Transverse colon (tissue), 4 donors: ENCODE results near the gene SLC27A1. TPM values are rescaled to one million over a fixed set of nuclear protein-coding genes. Genes with fewer than 3 reads are reported as not detected.

Experiments
- DNase-seq: peaks from one replicate; pipeline ENCODE4 v3.0.0-alpha.2; 2019
- H3K27ac ChIP-seq, 4 donors: fragments of 200-600 bp; sonication (generic); 2 replicates each; pipeline ENCODE4 v1.5.1; 2016 to 2018; ENCODE audit warnings: inconsistent platforms in 4 of 4
- H3K27me3 ChIP-seq: fragments of 200-600 bp; sonication (generic); 2 replicates; pipeline ENCODE4 v1.5.1; 2017; ENCODE audit warnings: inconsistent platforms
- H3K36me3 ChIP-seq, 4 donors: fragments of 200-600 bp; sonication (generic); 2 replicates each; pipeline ENCODE4 v1.5.1; 2017 to 2019; ENCODE audit warnings: inconsistent platforms in 4 of 4
- H3K4me1 ChIP-seq, 4 donors: fragments of 200-600 bp; sonication (generic); 2 replicates each; pipeline ENCODE4 v1.5.1; 2017 to 2020; ENCODE audit warnings: inconsistent platforms in 4 of 4
- H3K4me3 ChIP-seq, 4 donors: fragments of 200-600 bp; sonication (generic); 1 replicate in 1 of 4; 2 replicates in 3 of 4; pipeline versions ENCODE4 v1.5.1 to v1.6.1; 2017 to 2019; ENCODE audit warnings: inconsistent platforms in 4 of 4
- H3K9me3 ChIP-seq, 2 donors: fragments of 200-600 bp; sonication (generic); 2 replicates each; pipeline ENCODE4 v1.5.1; 2017 to 2019; ENCODE audit warnings: inconsistent platforms in 2 of 2
- EP300 ChIP-seq: sonication (generic); formaldehyde crosslinking; IDR thresholded peaks from one replicate; pipeline ENCODE4 v1.6.1; 2017; ENCODE audit warnings: antibody characterized with exemption, low read depth
- POLR2A ChIP-seq: fragments of 450-650 bp; IDR thresholded peaks from one replicate; pipeline ENCODE4 v1.6.1; 2016; ENCODE audit warnings: antibody characterized with exemption, mild to moderate bottlenecking, moderate library complexity
- POLR2AphosphoS5 ChIP-seq, 3 donors: sonication (generic); formaldehyde crosslinking; IDR thresholded peaks; one replicate each; pipeline ENCODE4 v1.6.1; 2016; ENCODE audit warnings: antibody characterized with exemption in 3 of 3
- WGBS, 2 donors: methylation state at CpG; one replicate each; pipeline ENCODE4 v1.1.5; 2018; ENCODE audit warnings: low coverage in 1 of 2; 5-methylcytosine and 5-hydroxymethylcytosine counted together
- in situ Hi-C, 4 donors: fragments of 200-750 bp; cut with MboI; loops; one replicate each; pipeline versions ENCODE4 v1.15.0 to v1.15.1; 2017; ENCODE audit warnings: low sequenced_read_pairs in 3 of 4, low pct_ligation_motif_present in 1 of 4, low pct_unique_long_range_greater_than_20kb in 1 of 4
- intact Hi-C: fragments of 100-400 bp; cut with DNase I; formaldehyde crosslinking; loops from one replicate; pipeline ENCODE4 v1.15.1; 2023; ENCODE audit warnings: low total_unique reads
- total RNA-seq, 4 donors: library from RNA; depleted of rRNA; stranded (reverse); fragments of >200 nt; gene quantifications; one replicate each; pipeline ENCODE4 v1.1.0, GENCODE V29; 2016
- TF ChIP-seq, protein P1 (sequence below), 5 experiments: fragments of 200-600 bp in 3 of 5; fragments of 450-650 bp in 2 of 5; sonication (generic) in 3 of 5; IDR thresholded peaks; 1 replicate in 2 of 5; 2 replicates in 3 of 5; pipeline ENCODE4 v1.5.1; 2016 to 2017; ENCODE audit warnings: antibody characterized with exemption in 5 of 5, inconsistent platforms in 3 of 5, mild to moderate bottlenecking in 2 of 5, moderate library complexity in 1 of 5

Gene SLC27A1
- total RNA-seq, 4 donors from 2014 or later = 4.0 to 11.1 (median 7.0) TPM

DNA sequence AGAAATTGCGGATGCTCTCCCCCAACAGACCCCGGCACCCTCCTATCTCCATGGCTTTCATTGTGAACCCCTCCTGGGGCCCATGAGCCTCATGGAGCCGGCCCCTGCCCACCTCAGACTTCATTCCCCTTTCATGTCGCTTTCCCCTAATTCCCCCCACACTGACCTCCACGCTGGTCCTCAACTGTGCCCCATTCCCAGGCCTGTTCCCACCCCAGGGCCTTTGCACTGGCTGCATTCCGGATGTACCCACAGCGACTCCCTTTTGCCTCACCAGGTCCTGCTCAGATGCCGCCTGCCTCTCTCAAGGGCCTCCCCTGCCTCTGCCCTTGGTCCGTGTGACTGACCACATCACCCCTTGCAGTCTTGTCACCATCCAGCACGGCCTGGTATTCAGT, 13.3 kb downstream of the SLC27A1 start:
- 89 to 100% methylated on average over 1 to 10 of the region's 10 CpGs for WGBS, 2 donors
- TF ChIP-seq EP300 (no peak), POLR2A (no peak), POLR2AphosphoS5 (IDR thresholded peaks at IDR 0.05) (no peak)
- TF ChIP-seq, protein P1, sequence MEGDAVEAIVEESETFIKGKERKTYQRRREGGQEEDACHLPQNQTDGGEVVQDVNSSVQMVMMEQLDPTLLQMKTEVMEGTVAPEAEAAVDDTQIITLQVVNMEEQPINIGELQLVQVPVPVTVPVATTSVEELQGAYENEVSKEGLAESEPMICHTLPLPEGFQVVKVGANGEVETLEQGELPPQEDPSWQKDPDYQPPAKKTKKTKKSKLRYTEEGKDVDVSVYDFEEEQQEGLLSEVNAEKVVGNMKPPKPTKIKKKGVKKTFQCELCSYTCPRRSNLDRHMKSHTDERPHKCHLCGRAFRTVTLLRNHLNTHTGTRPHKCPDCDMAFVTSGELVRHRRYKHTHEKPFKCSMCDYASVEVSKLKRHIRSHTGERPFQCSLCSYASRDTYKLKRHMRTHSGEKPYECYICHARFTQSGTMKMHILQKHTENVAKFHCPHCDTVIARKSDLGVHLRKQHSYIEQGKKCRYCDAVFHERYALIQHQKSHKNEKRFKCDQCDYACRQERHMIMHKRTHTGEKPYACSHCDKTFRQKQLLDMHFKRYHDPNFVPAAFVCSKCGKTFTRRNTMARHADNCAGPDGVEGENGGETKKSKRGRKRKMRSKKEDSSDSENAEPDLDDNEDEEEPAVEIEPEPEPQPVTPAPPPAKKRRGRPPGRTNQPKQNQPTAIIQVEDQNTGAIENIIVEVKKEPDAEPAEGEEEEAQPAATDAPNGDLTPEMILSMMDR (IDR thresholded peaks at IDR 0.05) = no peak
- intact Hi-C loops (no loop called here), in situ Hi-C loops (no loop called here)
- Histone ChIP-seq H3K36me3 (no peaks in the 10 kb centered on the region), H3K4me3 (no peak overlapping the region), H3K9me3 (no peaks in the 10 kb centered on the region), H3K27me3 (no peaks in the 10 kb centered on the region), H3K4me1 (peaks cover 0 to 12% (median 7%) of the 10 kb centered on the region in 4 donors), H3K27ac (no peak overlapping the region)
- DNase-seq = no peak

DNA sequence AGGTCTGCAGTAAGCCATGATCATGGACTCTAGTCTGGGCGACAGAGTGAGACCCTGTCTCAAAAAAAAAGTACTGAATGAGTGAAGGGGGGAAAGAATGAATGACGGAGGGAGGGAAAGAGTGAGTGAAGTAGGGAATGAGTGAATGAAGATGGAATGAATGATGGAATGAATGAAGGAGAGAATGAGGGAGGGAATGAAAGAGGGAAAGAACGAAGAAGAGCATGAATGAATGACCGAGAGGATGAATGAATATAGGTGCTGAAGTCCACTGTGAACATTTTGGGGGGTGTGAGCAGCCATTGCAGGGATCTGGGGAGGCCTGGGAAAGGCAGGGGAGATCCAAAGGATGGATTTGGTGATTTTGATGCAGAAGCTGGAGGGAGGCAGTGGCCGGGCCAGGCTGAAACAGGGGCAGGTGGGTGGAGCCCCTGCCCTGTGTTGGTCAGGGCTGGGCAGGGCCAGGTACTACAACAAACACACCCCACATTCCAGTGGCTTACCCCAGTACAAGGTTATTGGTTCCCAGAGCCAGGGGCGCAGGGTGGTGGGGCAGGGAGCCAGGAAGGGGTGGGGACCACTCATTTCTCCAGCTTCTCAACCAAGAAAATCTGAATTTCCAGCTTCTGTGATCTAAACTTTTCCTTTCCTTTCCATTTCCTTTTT, 14.3 kb downstream of the SLC27A1 start:
- no peak for DNase-seq
- Histone ChIP-seq H3K27ac (no peak overlapping the region), H3K36me3 (no peaks in the 10 kb centered on the region), H3K27me3 (no peaks in the 10 kb centered on the region), H3K9me3 (no peaks in the 10 kb centered on the region), H3K4me3 (no peak overlapping the region), H3K4me1 (peaks cover 0 to 21% (median 10%) of the 10 kb centered on the region in 4 donors)
- in situ Hi-C loops (no loop called here), intact Hi-C loops (no loop called here)
- TF ChIP-seq, protein P1 (IDR thresholded peaks at IDR 0.05) = no peak
- no peak for TF ChIP-seq POLR2AphosphoS5 (IDR thresholded peaks at IDR 0.05)
- no peak for TF ChIP-seq POLR2A
- TF ChIP-seq EP300 = no peak
- WGBS, 2 donors = 85 to 95% methylated on average over 4 to 6 of the region's 6 CpGs

DNA sequence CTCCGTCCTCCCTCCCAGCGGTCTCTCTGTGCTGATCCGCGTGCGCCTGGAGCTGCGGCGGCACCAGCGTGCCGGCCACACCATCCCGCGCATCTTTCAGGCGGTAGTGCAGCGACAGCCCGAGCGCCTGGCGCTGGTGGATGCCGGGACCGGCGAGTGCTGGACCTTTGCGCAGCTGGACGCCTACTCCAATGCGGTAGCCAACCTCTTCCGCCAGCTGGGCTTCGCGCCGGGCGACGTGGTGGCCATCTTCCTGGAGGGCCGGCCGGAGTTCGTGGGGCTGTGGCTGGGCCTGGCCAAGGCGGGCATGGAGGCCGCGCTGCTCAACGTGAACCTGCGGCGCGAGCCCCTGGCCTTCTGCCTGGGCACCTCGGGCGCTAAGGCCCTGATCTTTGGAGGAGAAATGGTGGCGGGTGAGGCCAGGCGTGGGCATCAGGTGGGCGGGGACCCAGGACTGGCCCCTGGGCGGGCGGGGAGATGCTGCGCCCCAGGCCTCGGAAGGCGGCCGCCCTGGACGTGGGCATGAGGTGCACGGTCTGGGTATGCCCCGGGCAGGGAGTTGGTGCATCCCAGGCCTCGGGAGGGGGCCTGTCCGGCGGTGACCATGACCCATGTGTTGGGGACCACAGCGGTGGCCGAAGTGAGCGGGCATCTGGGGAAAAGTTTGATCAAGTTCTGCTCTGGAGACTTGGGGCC, 16.4 kb downstream of the SLC27A1 start:
- intact Hi-C loops (no loop called here), in situ Hi-C loops (no loop called here)
- TF ChIP-seq POLR2AphosphoS5 (IDR thresholded peaks at IDR 0.05) (no peak), EP300 (no peak), POLR2A (no peak)
- TF ChIP-seq, protein P1 (IDR thresholded peaks at IDR 0.05) = no peak
- H3K4me1 ChIP-seq = peaks cover 0 to 22% (median 10%) of the 10 kb centered on the region in 4 donors
- no peak overlapping the region for H3K4me3 ChIP-seq
- H3K27ac ChIP-seq = no peak overlapping the region
- no peaks in the 10 kb centered on the region for H3K27me3 ChIP-seq
- DNase-seq = no peak
- 94% methylated on average over 36 of the region's 58 CpGs; no CpG with 5 or more reads in 1 of the 2 donors for WGBS, 2 donors
- no peaks in the 10 kb centered on the region for H3K9me3 ChIP-seq
- H3K36me3 ChIP-seq = no peaks in the 10 kb centered on the region

DNA sequence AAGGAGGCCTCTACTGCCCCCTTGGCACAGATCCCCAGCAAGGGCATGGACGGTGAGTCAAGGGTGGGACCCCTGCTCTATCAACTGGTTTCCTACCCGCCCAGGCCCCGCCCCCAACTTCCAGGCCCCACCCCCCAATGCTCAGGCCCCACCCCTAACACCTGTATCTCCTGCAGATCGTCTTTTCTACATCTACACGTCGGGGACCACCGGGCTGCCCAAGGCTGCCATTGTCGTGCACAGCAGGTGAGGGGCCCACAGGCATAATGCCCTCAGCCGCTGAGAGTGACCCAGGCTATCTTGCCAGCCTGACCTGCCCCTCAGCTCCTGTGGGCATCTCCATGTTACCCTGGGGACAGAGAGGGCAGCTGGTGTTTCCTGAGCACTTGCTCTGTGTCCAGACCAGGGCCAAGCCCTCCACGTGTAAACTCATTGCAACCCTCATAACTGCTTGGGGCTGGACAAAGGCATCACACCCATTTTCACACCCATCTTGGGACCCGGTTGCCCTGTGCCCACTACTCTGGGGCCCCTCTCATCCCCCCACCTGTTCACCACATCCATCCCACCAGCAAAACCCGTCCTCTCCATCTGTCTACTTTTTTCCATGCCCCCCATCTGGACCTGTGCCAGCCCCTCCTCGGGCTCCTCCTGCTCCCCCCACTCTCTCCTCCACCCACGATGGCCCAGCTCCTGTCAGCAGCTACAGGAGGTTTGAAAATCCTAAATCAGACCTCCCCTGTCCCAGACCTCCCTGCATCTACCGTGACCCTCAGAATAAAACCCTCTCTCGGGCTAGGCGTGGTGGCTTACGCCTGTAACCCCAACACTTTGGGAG, 17.2 kb downstream of the SLC27A1 start:
- no peak for TF ChIP-seq EP300
- TF ChIP-seq, protein P1 (IDR thresholded peaks at IDR 0.05) = no peak
- 70 to 100% methylated on average over 1 to 18 of the region's 18 CpGs for WGBS, 2 donors
- Histone ChIP-seq H3K27me3 (no peaks in the 10 kb centered on the region), H3K9me3 (no peaks in the 10 kb centered on the region), H3K4me1 (peaks cover 0 to 22% (median 10%) of the 10 kb centered on the region in 4 donors), H3K27ac (no peak overlapping the region), H3K36me3 (no peaks in the 10 kb centered on the region), H3K4me3 (no peak overlapping the region)
- intact Hi-C loops = no loop called here
- DNase-seq = no peak
- in situ Hi-C loops = no loop called here
